Measurements from ENCODE around the gene CEP57.
"Not testable (repeated sequence)": the region's sequence is repeated elsewhere in the genome, so short reads cannot be mapped to it uniquely, and the experiment has no call there.

The CEP57 gene

DNA sequence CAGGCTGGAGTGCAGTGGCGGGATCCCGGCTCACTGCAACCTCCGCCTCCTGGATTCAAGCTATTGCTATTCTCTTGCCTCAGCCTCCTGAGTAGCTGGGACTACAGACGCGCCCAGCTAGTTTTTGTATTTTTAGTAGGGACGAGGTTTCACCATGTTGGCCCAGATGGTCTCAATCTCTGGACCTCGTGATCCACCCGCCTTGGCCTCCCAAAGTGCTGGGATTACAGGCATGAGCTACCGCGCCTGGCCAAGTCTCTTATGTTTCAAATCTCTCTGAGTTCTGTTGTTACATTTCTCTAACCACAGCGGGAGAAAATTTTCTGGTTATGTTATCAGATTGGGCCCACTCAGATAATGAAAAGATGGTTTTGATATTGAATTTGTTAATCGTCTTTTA lies 10.1 kb downstream of the CEP57 start:
- DNase-seq = no peak

DNA sequence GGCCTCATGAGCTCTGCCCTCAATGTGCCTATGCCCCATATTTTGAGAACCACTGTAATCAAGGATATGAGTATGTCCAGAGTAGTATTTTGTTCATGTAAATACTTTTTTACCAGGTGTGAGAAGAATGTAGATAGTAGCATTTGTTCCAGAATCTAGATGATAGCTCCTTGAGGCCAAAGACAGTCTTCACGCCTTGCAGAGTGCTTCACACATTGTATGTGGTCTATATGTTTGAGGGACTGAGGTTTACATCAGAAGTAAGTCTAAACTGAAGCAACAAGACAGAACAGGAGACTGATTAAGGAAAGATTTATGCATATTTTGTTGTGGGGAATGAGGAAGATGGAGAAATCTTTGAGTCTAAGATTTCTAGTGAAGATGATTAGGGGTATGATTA lies 12.5 kb downstream of the CEP57 start:
- DNase-seq = no peak

DNA sequence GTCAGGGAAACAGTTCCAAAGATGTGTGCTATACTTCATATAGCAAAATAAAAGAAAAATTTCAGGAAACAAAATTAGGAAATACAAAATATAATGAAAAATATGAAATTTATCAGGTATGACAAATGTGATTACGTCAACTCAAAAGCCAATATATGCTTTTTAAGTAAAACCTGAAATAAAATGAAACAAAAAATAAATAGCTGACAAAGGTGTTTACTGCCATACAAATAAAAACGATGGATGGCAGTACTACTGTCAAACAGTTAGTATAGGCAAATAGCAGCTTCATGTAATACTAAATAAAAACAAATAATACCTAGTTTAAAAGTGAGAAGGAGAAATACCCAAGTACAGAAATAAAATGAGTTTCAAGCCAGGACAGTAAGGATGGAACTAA lies 13.7 kb downstream of the CEP57 start:
- DNase-seq = no peak

DNA sequence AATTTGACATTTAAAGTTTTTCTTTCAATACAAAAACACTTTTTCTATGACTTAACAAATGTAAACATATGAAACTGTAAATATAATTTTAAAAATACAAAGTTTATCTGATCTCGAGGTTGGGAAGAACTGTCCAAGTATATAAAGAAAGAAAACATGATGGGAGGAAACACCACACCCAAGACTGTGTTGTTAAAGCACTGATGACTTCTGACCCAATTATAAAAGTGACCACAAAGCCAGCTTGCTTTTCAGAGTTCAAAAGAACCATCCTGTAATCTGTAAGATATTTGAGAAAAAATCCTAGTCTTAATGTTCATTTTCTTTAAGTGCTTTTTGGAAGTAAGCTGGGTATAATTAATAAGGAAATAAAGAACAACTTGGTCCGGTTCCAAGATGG lies 15.6 kb downstream of the CEP57 start:
- no peak for DNase-seq

DNA sequence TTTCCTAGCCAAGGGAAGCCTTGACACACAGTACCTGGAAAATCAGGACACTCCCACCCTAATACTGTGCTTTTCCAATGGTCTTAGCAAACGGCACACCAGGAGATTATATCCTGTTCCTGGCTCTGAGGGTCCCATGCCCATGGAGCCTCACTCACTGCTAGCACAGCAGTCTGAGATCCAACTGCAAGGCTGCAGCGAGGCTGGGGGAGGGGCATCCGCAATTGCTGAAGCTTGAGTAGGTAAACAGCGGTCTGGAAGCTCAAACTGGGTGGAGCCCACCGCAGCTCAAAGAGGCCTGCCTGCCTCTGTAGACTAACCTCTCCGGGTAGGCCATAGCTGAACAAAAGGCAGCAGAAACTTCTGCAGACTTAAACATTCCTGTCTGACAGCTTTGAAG lies 16.2 kb downstream of the CEP57 start:
- not testable (repeated sequence) for DNase-seq

DNA sequence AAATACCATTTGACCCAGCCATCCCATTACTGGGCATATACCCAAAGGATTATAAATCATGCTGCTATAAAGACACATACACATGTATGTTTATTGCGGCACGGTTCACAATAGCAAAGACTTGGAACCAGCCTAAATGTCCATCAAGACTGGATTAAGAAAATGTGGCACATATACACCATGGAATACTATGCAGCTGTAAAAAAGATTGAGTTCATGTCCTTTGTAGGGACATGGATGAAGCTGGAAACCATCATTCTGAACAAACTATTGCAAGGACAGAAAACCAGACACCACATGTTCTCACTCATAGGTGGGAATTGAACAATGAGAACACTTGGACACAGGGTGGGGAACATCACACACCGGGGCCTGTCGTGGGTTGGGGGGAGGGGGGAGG lies 20.8 kb downstream of the CEP57 start:
- DNase-seq = not testable (repeated sequence)

DNA sequence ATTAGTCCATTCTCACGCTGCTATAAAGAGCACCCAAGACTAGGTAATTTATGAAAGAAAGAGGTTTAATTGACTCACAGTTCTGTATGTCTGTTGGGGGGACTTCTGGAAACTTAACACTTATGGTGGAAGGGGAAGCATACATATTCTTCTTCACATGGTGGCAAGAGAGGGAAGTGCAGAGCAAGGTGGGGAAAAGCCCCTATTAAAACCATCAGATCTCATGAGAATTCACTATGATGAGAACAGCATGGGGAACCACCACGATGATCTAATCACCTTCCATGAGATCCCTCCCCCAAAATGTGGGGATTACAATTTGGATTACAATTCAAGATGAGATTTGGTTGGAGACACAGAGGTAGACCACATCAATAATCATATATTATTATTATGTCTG lies 25.7 kb downstream of the CEP57 start:
- DNase-seq = no peak

DNA sequence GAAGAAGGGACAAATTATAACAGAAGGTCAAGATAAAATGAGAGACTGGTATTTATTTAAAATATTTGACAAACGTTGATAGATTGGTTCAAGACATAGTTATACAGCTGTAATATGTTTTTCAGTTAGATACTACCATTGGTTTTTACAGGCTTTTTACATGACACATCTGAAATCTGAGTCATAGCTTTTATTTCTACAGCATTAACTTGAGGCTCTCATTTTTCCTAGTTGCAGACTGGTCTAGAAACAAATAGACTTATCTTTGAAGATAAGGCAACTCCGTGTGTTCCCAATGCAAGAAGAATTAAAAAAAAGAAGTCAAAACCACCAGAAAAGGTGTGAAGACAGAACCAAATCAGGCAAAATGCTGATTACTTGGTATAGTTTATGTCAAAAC lies 31.3 kb downstream of the CEP57 start:
- no peak for DNase-seq

DNA sequence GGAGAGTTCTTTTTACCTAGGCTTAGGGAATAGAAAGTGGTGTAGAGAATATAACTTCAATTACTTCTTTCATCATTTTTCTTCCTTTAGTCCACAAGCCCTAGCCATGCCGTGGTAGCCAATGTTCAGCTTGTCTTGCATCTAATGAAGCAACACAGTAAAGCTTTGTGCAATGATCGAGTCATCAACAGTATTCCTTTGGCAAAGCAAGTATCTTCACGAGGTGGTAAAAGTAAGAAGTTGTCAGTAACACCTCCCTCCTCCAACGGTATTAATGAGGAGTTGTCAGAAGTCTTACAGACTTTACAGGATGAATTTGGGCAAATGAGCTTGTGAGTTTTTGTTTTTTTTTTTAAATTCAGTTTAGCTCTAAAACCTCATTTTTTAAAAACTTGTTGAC lies 37.4 kb downstream of the CEP57 start:
- DNase-seq = no peak

DNA sequence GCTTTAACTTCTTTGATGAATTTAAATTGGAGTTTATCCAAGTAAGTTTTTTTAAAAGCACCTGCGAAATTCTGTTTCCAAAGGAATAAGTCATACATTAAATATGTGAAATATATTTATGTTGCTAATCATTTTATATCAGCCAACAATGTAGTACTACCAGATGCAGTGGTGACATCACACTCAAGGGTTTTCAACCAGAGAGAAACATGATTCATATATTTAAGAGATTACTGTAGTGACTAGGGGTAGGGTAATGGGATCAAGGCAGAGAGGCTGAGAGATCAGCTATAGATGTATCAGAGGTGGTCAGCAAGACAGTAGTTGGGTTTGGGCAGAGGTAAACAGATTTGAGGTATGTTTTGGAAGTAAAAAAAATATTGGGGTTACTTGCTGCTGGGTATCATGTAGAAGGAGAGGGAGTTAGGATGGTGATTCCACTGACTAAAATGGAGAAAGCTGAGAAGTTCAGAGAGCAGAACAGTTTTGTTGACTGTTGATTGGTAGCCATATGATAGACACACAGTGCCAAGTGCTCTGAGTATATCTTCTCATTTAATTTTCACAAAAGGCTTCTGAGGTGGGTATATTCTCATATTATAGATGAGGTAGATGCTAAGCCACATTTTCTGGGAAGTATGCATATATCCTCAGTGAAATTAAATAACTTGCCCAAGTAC lies 39.4 kb downstream of the CEP57 start:
- DNase-seq = no peak

DNA sequence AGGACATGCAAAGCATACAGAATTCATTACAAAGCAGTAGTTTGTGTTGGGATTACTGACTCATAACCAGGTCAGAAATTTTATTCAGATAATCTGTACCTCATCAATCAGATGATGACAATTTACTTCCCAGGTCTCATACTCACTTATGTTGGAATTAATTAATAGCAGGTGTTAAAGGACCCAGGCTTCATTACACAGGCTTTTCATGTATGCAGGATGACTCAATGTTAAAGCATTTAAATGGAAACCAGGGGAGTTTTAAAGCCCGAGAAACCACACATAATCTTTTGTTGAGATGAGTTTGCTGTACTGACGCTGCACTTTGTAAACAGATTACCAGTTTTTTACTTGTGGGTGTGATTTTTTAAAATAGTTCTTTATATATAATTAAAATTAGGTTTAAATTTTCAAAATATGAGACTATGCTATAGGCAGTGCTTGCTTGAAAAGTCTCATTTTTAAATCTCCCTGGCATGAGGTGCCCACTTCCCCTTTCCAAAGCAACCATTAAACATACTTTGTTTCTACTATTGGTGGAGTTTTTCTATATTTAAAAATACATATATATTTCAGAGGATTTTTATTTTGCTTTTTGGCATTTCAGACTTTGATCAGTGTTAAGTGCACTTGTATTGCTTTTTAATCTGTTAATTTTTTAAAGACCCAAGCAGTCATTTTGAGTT lies 41.0 kb downstream of the CEP57 start:
- no peak for DNase-seq

DNA sequence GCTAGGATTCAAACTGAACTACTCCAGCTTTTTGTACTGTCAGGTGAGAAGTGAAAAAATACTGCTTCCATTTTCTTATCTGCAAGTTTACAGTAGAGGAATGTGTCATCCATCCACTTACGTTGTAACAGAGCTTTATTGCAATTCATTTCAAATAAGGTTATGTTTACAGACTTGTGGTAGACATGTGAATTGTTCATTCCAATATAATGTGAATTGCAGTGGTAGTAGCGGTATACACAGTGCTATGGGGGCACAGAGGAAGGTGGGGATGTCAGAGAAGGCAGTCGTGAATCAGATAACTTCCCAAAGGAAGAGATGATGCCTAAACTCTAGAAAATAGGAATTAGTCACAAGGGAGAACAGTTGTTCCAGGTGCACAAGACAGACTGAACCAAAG lies 42.5 kb downstream of the CEP57 start:
- DNase-seq = no peak

DNA sequence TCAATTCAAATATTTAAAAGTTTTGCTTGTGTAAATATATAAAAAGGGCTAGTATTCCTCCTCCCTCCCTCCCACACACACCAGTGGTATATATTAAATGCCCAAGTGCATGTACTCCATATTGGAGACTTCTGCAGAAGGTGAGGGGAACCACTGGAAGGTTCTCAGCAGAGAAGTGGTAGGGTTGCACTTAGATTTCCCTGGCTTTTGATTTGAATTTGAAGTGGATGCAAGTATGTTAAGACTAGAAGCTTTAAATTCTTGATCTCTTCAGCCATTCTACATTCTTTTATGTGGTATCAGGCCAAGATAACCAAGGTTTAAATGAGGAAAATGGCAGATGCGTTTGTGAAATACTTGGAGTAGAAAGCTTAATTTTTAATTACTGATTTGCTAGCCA lies 43.1 kb downstream of the CEP57 start:
- no peak for DNase-seq

DNA sequence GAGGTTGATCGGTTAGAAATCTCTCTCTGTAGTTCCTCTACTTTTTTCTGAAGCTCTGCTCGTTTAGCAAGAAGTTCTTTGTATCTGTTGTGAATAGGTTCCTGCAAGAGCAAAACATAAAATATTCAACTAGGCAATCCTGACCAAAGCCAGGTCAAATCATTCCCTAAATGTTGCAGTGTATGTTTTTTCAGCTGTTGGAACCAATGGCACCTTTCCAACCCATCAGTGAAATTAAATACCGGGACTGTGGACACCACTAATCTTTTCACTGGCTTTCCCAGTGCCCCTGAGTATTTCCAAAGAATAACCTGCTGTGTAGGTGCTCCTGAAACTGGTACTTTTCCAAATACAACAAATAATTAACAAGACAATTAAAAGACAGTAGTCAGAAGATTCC lies 45.1 kb downstream of the CEP57 start:
- DNase-seq = no peak

DNA sequence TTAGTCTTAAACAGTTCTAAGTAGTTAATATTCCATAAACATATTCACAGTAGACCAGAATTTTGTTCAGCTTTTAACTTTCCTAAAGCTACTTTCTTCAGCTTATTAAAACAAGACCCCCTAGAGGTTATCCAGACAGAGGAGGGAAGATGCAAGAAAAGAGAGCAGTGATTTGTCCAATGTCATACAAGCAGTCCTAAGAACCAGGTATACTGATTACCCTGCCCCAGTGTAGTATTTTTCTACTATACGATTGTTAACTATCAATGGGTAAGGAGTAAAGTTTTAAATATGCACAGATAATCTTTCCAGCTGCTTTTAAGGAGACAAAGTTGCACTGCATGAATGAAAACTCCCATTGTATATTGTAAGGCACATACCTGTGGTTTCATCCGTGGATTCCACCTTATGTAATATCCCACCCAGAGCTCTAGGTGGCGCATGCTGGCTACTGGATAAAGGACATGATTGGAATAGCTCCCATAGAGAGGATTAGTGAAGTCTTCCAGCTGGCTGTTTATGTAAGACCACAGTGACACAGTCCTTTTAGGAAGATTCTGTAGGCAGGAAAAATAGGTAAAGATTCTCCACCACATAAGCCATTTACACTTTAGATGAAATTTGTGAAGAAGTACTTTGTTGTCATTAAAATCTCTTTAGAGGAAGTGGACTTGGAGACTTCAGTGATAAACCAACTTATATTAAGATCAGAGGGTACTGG lies 45.6 kb downstream of the CEP57 start:
- peak; percentile 73 for DNase-seq

DNA sequence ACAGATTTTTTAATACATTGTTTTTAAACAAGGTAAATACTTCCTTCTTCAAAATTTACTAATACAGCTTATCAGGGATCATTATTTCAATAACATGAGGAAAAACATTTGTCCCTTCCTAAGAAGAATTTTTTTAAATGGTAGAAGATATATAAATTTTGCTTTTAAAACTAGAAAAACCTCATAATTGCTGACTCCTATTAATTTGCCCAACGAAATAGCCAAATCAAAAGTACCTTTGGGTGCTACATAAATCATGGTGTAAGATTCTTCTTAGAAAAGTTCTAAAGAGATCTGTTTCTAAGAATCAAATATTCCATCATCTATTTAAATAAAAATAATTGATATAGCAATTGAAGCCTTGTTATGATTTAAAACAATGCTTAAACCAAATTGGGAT lies 54.9 kb downstream of the CEP57 start:
- DNase-seq = no peak

DNA sequence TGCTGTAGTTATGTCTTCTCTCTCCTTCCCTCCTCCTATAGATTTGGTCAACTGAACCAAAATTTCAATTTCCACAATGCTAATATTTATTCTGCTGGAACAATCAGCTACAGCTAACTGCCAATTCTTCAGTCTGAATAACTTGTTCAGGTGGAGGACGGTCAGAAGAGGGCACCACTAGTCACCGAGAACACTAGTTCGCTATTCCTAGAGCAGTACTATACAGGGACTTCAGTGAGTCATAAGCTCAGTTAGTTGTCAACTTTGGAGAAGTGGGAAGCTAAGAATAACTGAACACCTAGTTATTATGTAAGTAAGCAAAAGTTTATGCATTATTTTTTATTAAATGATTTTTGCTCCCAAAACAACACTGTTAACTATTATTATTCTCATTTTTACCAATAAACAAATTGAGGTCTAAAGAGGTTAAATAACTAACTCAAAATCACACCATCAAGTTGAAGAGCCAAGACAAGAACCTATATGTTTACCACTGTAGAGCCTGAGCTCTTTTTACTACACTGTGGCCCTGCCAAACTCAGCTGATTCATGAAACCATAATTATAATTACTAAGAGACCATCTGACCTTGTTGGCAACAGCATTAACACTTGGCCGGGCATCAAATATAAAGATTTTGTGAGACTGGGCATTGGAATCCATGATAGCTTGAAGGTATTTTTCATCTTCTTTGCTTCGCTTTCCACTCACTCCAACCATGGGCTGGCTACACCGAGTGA lies 59.0 kb downstream of the CEP57 start:
- no peak for DNase-seq

DNA sequence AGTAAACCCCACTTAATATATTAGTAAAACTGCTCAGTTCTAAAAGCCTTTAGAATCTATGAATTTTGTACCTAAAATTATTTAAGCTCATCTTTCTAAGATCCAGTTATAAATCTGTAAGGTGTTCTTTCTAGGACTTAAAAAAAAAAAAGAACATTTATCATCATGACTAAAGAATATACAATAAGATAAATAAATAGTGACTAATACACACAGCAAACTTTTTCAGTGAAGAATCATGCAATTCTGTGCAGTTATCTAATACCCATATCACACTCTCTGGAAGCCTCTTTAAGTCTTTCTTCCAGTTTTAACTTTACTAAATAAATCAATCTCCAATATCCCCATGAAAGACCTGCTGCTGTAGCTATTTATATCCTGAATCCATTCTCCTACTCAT lies 59.8 kb downstream of the CEP57 start:
- no peak for DNase-seq

DNA sequence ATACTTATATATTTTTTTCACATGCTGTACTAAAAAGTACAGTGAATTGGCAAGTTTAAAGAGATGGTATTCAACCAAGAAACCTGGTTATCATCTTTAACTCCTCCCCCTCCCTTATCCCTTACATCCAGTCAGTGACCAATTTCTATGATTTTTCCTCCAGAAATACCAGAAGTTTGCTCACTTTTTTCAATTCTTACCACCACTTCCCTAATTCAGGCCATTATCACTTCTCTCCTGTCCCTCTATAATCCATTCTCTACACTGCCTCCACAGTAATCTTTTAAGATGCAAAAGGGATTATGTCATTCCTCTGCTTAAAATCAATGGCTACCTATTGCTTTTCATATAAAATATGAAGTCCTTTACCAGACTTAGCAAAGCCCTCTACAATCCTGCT lies 62.8 kb downstream of the CEP57 start:
- no peak for DNase-seq

DNA sequence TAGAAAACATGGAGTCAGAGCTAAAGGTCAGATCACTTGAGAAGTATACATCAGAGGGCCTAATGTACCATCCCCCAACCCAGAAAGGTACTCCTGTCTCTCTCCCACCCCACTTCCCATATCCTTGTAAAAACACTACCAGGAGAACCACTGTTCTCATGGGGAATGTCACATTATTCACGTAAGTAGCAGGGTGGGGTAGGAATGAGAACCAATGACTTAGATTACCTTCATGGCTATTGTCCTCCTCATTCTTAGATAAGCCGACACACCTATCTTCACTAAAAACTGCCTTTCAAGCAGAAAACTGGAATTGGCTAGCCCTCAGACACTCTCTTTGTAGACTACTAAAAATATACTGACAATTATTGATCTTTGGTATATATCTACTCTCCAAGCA lies 63.6 kb downstream of the CEP57 start:
- DNase-seq = no peak

DNA sequence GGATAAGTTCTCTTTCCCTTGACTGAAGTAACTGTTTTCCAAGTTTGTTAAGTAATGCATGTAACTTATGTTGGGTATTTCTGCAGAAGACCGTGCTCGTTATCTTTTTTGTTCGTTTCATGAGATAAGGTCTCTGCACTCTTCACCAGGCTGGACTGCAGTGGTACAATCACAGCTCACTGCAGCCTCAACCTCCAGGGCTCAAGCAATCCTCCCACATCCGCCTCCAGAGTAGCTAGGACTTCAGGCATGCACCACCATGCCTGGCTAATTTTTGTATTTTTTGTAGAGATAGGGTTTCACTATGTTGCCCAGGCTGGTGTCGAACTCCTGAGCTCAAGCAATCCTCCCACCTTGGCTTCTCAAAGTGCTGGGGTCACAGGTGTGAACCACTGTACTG lies 64.1 kb downstream of the CEP57 start:
- DNase-seq = not testable (repeated sequence)

DNA sequence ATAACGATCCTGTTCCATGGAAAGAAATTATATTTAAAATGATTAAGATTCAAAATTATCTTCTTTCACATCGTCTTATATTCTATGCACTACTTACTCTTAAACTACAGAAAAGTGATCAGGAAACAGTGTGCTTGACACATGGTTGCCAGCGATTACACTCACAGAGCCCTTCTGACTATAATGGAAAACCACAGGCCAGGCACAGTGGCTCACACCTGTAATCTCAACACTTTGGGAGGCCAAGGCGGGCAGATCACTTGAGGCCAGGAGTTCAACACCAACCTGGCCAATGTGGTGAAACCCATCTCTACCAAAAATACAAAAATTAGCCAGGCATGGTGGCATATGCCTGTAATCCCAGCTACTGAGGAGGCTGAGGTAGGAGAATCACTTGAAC lies 69.7 kb downstream of the CEP57 start:
- not testable (repeated sequence) for DNase-seq

DNA sequence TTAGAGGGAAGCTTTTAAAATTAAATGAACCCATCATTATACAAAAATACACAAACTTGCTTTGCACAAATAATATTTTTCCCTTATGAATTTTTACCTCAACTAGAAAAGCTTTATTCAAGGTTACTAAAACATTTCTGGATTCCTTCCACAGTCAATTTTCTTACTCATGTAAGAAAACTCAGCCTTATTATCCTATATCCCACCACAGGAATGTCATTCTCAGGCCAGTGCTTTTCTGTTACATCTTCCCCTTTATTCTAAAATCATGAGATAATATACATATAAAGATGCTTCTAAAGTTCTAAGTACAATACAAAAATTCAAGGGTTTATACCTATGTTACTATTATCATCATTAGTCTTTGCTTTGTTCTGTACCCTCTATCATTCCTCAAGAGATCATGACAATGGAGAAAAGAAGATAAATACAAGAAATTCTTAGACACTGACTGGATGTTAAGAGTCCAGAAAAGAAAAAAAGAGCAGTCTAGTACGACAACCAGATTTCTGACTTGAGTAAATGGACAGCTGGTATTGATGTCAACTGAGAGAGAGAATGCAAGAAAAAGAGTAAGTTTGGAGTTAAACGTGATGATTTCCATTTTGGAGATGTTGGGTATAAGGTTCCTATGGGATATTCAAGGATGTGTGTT lies 73.3 kb downstream of the CEP57 start:
- no peak for DNase-seq

Measured in NCI-H2029 treated with DMSO at 0.1 percent for 48 hours (cell line).